K562 (cell line): ENCODE data around the gene CUEDC2. TPM values are rescaled to one million over a fixed set of nuclear protein-coding genes. Genes with fewer than 3 reads are reported as not detected.

Experiments used
- BRD4 ChIP-seq: fragments of 200-600 bp; sonication (generic); IDR thresholded peaks from 2 replicates; pipeline ENCODE4 v1.6.1; 2017; ENCODE audit warnings: inconsistent platforms
- C11orf30 ChIP-seq: fragments of 450-650 bp; IDR thresholded peaks from 2 replicates; pipeline ENCODE4 v1.6.1; 2016; ENCODE audit warnings: low read depth, mild to moderate bottlenecking
- E2F4 ChIP-seq: sonication (generic); formaldehyde crosslinking; IDR thresholded peaks from 2 replicates; pipeline ENCODE4 v1.8.0; 2022; ENCODE audit warnings: mild to moderate bottlenecking, low read depth, missing genetic modification reagents
- E4F1 ChIP-seq: fragments of 250-450 bp; sonication (Bioruptor Pico); IDR thresholded peaks from 2 replicates; pipeline ENCODE4 v1.5.0; 2021; ENCODE audit warnings: mild to moderate bottlenecking, borderline replicate concordance
- GMEB1 ChIP-seq: fragments of 250-450 bp; sonication (Bioruptor Pico); IDR thresholded peaks from 2 replicates; pipeline ENCODE4 v1.4.0; 2020; ENCODE audit warnings: mild to moderate bottlenecking
- GTF2B ChIP-seq: IDR thresholded peaks from 2 replicates; pipeline ENCODE4 v1.6.1; 2011; ENCODE audit not compliant: insufficient read length; ENCODE audit errors: extremely low read depth
- HINFP ChIP-seq: fragments of 450-650 bp; conservative IDR thresholded peaks from 2 replicates; pipeline ENCODE4 v1.6.1; 2016; ENCODE audit warnings: missing genetic modification characterization, low read depth, mild to moderate bottlenecking, control low read depth, missing compliant biosample characterization
- IFI16 ChIP-seq: fragments of 250-450 bp; sonication (Bioruptor Pico); IDR thresholded peaks from 2 replicates; pipeline ENCODE4 v2.1.2; 2022; ENCODE audit warnings: mild to moderate bottlenecking, inconsistent platforms
- KAT8 ChIP-seq: fragments of 450-650 bp; IDR thresholded peaks from 2 replicates; pipeline ENCODE4 v1.6.1; 2016; ENCODE audit warnings: low read depth, mild to moderate bottlenecking
- NR2C2 ChIP-seq, 2 experiments: fragments of 200-800 bp in 1 of 2; sonication (Bioruptor generic) in 1 of 2; sonication (generic) in 1 of 2; formaldehyde crosslinking in 1 of 2; IDR thresholded peaks; 2 replicates each; pipeline versions ENCODE4 v1.6.1 to v1.8.0; 2016 to 2022; ENCODE audit warnings: mild to moderate bottlenecking in 1 of 2, missing compliant biosample characterization in 1 of 2, missing genetic modification characterization in 1 of 2, missing genetic modification reagents in 1 of 2
- PKNOX1 ChIP-seq: fragments of 450-650 bp; IDR thresholded peaks from 2 replicates; pipeline ENCODE4 v1.6.1; 2016
- POLR3A ChIP-seq: IDR thresholded peaks from 2 replicates; pipeline ENCODE4 v1.6.1; 2011; ENCODE audit warnings: borderline replicate concordance, mild to moderate bottlenecking, moderate library complexity; ENCODE audit not compliant: insufficient read length, insufficient read depth; ENCODE audit errors: extremely low read depth
- SMAD3 ChIP-seq: fragments of 450-650 bp; formaldehyde crosslinking; conservative IDR thresholded peaks from 2 replicates; pipeline ENCODE4 v1.4.0; 2020; ENCODE audit warnings: mild to moderate bottlenecking
- SMC3 ChIP-seq: conservative IDR thresholded peaks from 2 replicates; pipeline ENCODE4 v1.6.1; 2011; ENCODE audit warnings: low read depth, low read length, improper control_type of control experiment; ENCODE audit not compliant: insufficient read depth
- USF2 ChIP-seq: sonication (generic); formaldehyde crosslinking; IDR thresholded peaks from 2 replicates; pipeline ENCODE4 v1.5.0; 2020; ENCODE audit warnings: missing genetic modification reagents
- ZBED1 ChIP-seq: IDR thresholded peaks from 2 replicates; pipeline ENCODE4 v1.6.1; 2014
- ZNF354B ChIP-seq: fragments of 250-450 bp; sonication (Bioruptor Pico); IDR thresholded peaks from 2 replicates; pipeline ENCODE4 v1.4.0; 2020
- polyA plus RNA-seq, 8 experiments: library from polyadenylated mRNA; depleted of rRNA in 4 of 8; stranded (reverse) in 5 of 8; unstranded in 3 of 8; fragments of >200 nt; fragmentation: Nextera tagmentation in 2 of 8; fragmentation: Illumina TruSeq in 1 of 8; extraction: Ambion mirVana in 2 of 8; extraction: Trizol in 1 of 8; gene quantifications; 2 replicates each; pipeline versions ENCODE4 v1.2.1 to v1.2.3, GENCODE V29; 2011 to 2014; ENCODE audit warnings: inconsistent platforms in 1 of 8, missing spikeins in 1 of 8
- total RNA-seq, 7 experiments: library from RNA; depleted of rRNA in 6 of 7; stranded (reverse); fragments of >200 nt in 6 of 7; fragmentation: Illumina TruSeq in 2 of 7; extraction: Trizol in 2 of 7; gene quantifications; 2 replicates each; pipeline versions ENCODE4 v1.2.1 to v1.2.3, GENCODE V29; 2011 to 2021; ENCODE audit warnings: low replicate concordance in 1 of 7

Gene CUEDC2
- total and polyA plus RNA-seq, 9 of the 15 experiments (the other 6 are each of a cell fraction or from before 2014, with no cell fraction given), result 8.5 to 48.9 (median 27.4) TPM

- TF ChIP-seq E4F1 (CRISPR knock-in tag) (no peak), GMEB1 (no peak), SMAD3 (CRISPR knock-in tag) (no peak), ZNF354B (no peak), C11orf30 (peak; percentile 16; the same call in 1 of the 2 replicates), POLR3A (no peak), ZBED1 (no peak), KAT8 (no peak), NR2C2 (CRISPR knock-in tag; IDR thresholded peaks at IDR 0.05) (no peak), NR2C2 (tag; IDR thresholded peaks at IDR 0.05) (peak; percentile 53; the same call in 1 of the 2 replicates), BRD4 (no peak), E2F4 (CRISPR knock-in tag) (no peak), HINFP (tag) (0 out of 2 replicates have a peak, but pooled peaks have one; percentile 64), SMC3 (no peak), GTF2B (no peak), IFI16 (CRISPR knock-in tag) (no peak), PKNOX1 (peak; percentile 54), USF2 (no peak)
These were observed 38.1 kb downstream of the CUEDC2 start (continued) for GRCh38 chr10:102394079-102394800.
